Measurements from ENCODE around the gene SIK2. TPM values are rescaled to one million over a fixed set of nuclear protein-coding genes. Genes with fewer than 3 reads are reported as not detected.

Gene SIK2
- total RNA-seq, 1 experiment from 2014 or later, result 13.0 TPM

- TF ChIP-seq TCF7L2 (IDR thresholded peaks at IDR 0.05; ENCODE audit: borderline replicate concordance, extremely low read depth, insufficient read depth, insufficient read length), result no peak
Observed at GRCh38 chr11:111759376-111759775, 157.1 kb downstream of the SIK2 start (continued).

GRCh38 chr11:111759778-111760407 is 157.6 kb downstream of the SIK2 start:
- Histone ChIP-seq H3K4me2 (ENCODE audit: low read length) (no peak overlapping the region), H4K20me1 (ENCODE audit: insufficient read depth) (no peaks in the 10 kb centered on the region), H3K4me1 (ENCODE audit: control insufficient read depth in 1 of 2, insufficient read depth in 2 of 2, low read length in 2 of 2) (peaks cover 0 to 2% of the 10 kb centered on the region in 2 experiments; a peak in 1 of 4 replicates), H3K36me3 (ENCODE audit: control insufficient read depth in 1 of 2, insufficient read depth in 2 of 2, low read length in 2 of 2) (peaks cover 39 to 42% of the 10 kb centered on the region in 2 experiments; a peak in 3 of 4 replicates), H3K27me3 (ENCODE audit: insufficient read depth, low read length) (no peaks in the 10 kb centered on the region), H3K4me3 (replicated peaks in 1 of 2; ENCODE audit: low read depth in 1 of 2, low read length in 2 of 2) (no peak overlapping the region), H2AFZ (ENCODE audit: low read depth, low read length, poor library complexity, severe bottlenecking) (no peak overlapping the region), H3K9ac (ENCODE audit: low read length) (no peak overlapping the region), H3K27ac (ENCODE audit: low read depth, low read length) (no peak overlapping the region), H3K9me2 (ENCODE audit: insufficient read depth) (no peaks in the 10 kb centered on the region), H3K9me3 (ENCODE audit: control insufficient read depth in 1 of 2, insufficient read depth in 1 of 2, low read depth in 1 of 2, low read length in 2 of 2) (no peaks in the 10 kb centered on the region), H3K79me2 (ENCODE audit: insufficient read depth, low read length) (peaks cover 3% of the 10 kb centered on the region; the same call in 1 of the 2 replicates)
- DNase-seq (ENCODE audit: low read depth, low spot score) (no peak), ATAC-seq (no peak)
- TF ChIP-seq EGR1 (IDR thresholded peaks at IDR 0.05; ENCODE audit: low read depth) (no peak), ZNF274 (IDR thresholded peaks at IDR 0.05; ENCODE audit: low read depth, low read length) (no peak), CEBPB (IDR thresholded peaks at IDR 0.05; ENCODE audit: low read depth) (no peak), FOSL1 (IDR thresholded peaks at IDR 0.05; ENCODE audit: low read depth) (no peak), TCF7L2 (IDR thresholded peaks at IDR 0.05; ENCODE audit: borderline replicate concordance, extremely low read depth, insufficient read depth, insufficient read length) (no peak), CTCF (IDR thresholded peaks at IDR 0.05 in 2 of 3, conservative IDR thresholded peaks at IDR 0.05 in 1 of 3; ENCODE audit: borderline replicate concordance in 1 of 3, insufficient read depth in 1 of 3, low read depth in 2 of 3, low read length in 2 of 3) (no peak), ELF1 (IDR thresholded peaks at IDR 0.05; ENCODE audit: borderline replicate concordance, low read depth) (no peak), SP1 (IDR thresholded peaks at IDR 0.05; ENCODE audit: low read depth) (no peak), SRF (IDR thresholded peaks at IDR 0.05; ENCODE audit: low read depth) (no peak), JUND (IDR thresholded peaks at IDR 0.05) (no peak)
- CTCF ChIA-PET, result interaction anchor here (1.3 kb wide), 1 partner anchor 17 kb away, joined by 3 read pairs; no protein-coding TSS in a partner anchor
- no TSS peak for BruUV-seq (replicated peaks)
- intact Hi-C loops (cut with micrococcal nuclease), result no loop called here
- RAD21 ChIA-PET (ENCODE audit: low non-redundant PET in 1 of 2, low total read pairs in 2 of 2, uncharacterized antibody in 2 of 2, unreplicated experiment in 2 of 2), result no interaction called here
- POLR2A ChIA-PET, result no interaction called here

Data from HCT116 (cell line).